Measurements from ENCODE around the gene FAM240A. TPM values are rescaled to one million over a fixed set of nuclear protein-coding genes. Genes with fewer than 3 reads are reported as not detected.

Gene FAM240A
- total RNA-seq, 4 donors from 2014 or later, result 0.18 TPM; not detected in 3

GRCh38 chr3:46614431-46614830, 2.1 kb downstream of the FAM240A start:
- ATAC-seq (no peak), DNase-seq (no peak)
- in situ Hi-C loops (cut with MboI; ENCODE audit: low sequenced_read_pairs in 4 of 4), result no loop called here
- H3K27me3 ChIP-seq, result no peaks in the 10 kb centered on the region
- H3K4me3 ChIP-seq, result no peak overlapping the region
- no peak overlapping the region for H3K27ac ChIP-seq
- no peaks in the 10 kb centered on the region for H3K9me3 ChIP-seq
- H3K36me3 ChIP-seq, result no peaks in the 10 kb centered on the region
- intact Hi-C loops (cut with DNase I; ENCODE audit: low total_unique reads), result no loop called here
- TF ChIP-seq CTCF (IDR thresholded peaks at IDR 0.05 in 4 of 5, conservative IDR thresholded peaks at IDR 0.05 in 1 of 5) (no peak), POLR2A (IDR thresholded peaks at IDR 0.05) (no peak)
- H3K4me1 ChIP-seq, result peaks cover 4 to 6% of the 10 kb centered on the region in 2 donors

- no peak overlapping the region for H3K27ac ChIP-seq
- H3K27me3 ChIP-seq, result no peaks in the 10 kb centered on the region
- H3K36me3 ChIP-seq, result no peaks in the 10 kb centered on the region
- DNase-seq (no peak), ATAC-seq (no peak)
- H3K9me3 ChIP-seq, result no peaks in the 10 kb centered on the region
- peaks cover 4% of the 10 kb centered on the region in 2 donors for H3K4me1 ChIP-seq
- in situ Hi-C loops (cut with MboI; ENCODE audit: low sequenced_read_pairs in 4 of 4) (no loop called here), intact Hi-C loops (cut with DNase I; ENCODE audit: low total_unique reads) (no loop called here)
- H3K4me3 ChIP-seq, result no peak overlapping the region
- TF ChIP-seq CTCF (IDR thresholded peaks at IDR 0.05 in 4 of 5, conservative IDR thresholded peaks at IDR 0.05 in 1 of 5) (no peak), POLR2A (IDR thresholded peaks at IDR 0.05) (no peak)
Observed at GRCh38 chr3:46615050-46615775, 2.9 kb downstream of the FAM240A start.

- H3K4me3 ChIP-seq, result no peak overlapping the region
- no peaks in the 10 kb centered on the region for H3K36me3 ChIP-seq
- ATAC-seq (no peak), DNase-seq (no peak)
- intact Hi-C loops (cut with DNase I; ENCODE audit: low total_unique reads), result no loop called here
- in situ Hi-C loops (cut with MboI; ENCODE audit: low sequenced_read_pairs in 4 of 4), result no loop called here
- no peaks in the 10 kb centered on the region for H3K9me3 ChIP-seq
- no peaks in the 10 kb centered on the region for H3K27me3 ChIP-seq
- H3K4me1 ChIP-seq, result peaks cover 4% of the 10 kb centered on the region in 2 donors
- no peak for TF ChIP-seq CTCF (IDR thresholded peaks at IDR 0.05 in 4 of 5, conservative IDR thresholded peaks at IDR 0.05 in 1 of 5)
- no peak for TF ChIP-seq POLR2A (IDR thresholded peaks at IDR 0.05)
- H3K27ac ChIP-seq, result no peak overlapping the region
Observed at GRCh38 chr3:46615976-46616375, 3.7 kb downstream of the FAM240A start.

- ATAC-seq (no peak), DNase-seq (no peak)
- H3K36me3 ChIP-seq, result no peaks in the 10 kb centered on the region
- no peak overlapping the region for H3K27ac ChIP-seq
- no peaks in the 10 kb centered on the region for H3K9me3 ChIP-seq
- no peak overlapping the region for H3K4me3 ChIP-seq
- no peaks in the 10 kb centered on the region for H3K27me3 ChIP-seq
- in situ Hi-C loops (cut with MboI; ENCODE audit: low sequenced_read_pairs in 4 of 4) (no loop called here), intact Hi-C loops (cut with DNase I; ENCODE audit: low total_unique reads) (no loop called here)
- no peaks in the 10 kb centered on the region for H3K4me1 ChIP-seq
- TF ChIP-seq POLR2A (IDR thresholded peaks at IDR 0.05), result no peak
- TF ChIP-seq CTCF (IDR thresholded peaks at IDR 0.05 in 4 of 5, conservative IDR thresholded peaks at IDR 0.05 in 1 of 5), result no peak
Observed at GRCh38 chr3:46617941-46618340, 5.6 kb downstream of the FAM240A start.

All from gastrocnemius medialis (tissue), 4 donors.